ENCODE measurements around the gene PWWP3B. TPM values are rescaled to one million over a fixed set of nuclear protein-coding genes. Genes with fewer than 3 reads are reported as not detected.
"Not testable (repeated sequence)": the region's sequence is repeated elsewhere in the genome, so short reads cannot be mapped to it uniquely, and the experiment has no call there.

The PWWP3B gene
- total RNA-seq, 4 donors from 2014 or later, result 11.4 to 20.2 (median 17.0) TPM

DNA sequence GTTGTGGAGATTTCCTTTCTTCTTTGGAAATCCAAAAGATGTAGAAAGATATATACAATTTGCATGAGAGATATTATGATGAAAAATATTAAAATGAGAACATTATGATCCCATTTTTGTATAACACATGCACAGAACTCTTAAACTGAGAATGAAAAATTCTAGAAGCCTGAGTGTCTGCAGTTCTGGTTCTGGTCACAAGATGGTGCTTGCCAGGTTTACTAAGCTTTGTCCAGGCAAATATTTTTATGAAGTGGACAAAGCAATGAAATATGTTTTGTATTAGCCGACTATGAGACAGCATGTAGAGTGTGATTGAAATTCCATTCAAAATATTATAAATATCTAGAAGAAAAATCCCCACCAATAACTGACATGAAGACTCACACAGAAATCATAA, 2.2 kb downstream of the PWWP3B start:
- no peak for TF ChIP-seq POLR2A (IDR thresholded peaks at IDR 0.05)
- TF ChIP-seq, protein P1, sequence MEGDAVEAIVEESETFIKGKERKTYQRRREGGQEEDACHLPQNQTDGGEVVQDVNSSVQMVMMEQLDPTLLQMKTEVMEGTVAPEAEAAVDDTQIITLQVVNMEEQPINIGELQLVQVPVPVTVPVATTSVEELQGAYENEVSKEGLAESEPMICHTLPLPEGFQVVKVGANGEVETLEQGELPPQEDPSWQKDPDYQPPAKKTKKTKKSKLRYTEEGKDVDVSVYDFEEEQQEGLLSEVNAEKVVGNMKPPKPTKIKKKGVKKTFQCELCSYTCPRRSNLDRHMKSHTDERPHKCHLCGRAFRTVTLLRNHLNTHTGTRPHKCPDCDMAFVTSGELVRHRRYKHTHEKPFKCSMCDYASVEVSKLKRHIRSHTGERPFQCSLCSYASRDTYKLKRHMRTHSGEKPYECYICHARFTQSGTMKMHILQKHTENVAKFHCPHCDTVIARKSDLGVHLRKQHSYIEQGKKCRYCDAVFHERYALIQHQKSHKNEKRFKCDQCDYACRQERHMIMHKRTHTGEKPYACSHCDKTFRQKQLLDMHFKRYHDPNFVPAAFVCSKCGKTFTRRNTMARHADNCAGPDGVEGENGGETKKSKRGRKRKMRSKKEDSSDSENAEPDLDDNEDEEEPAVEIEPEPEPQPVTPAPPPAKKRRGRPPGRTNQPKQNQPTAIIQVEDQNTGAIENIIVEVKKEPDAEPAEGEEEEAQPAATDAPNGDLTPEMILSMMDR (IDR thresholded peaks at IDR 0.05), result peak in 4 of 5 experiments; percentile 16 to 62 (median 34)
- DNase-seq (ENCODE audit: low spot score in 2 of 2), result peak in 1 of 2 donors; percentile 7
- Histone ChIP-seq H3K36me3 (no peaks in the 10 kb centered on the region), H3K27ac (no peak overlapping the region), H3K27me3 (peaks cover 0 to 25% of the 10 kb centered on the region in 2 donors), H3K4me1 (no peaks in the 10 kb centered on the region), H3K4me3 (no peak overlapping the region), H3K9me3 (no peaks in the 10 kb centered on the region)
- 15 to 22% methylated on average over 1 of the region's 1 CpG for WGBS, 2 donors

DNA sequence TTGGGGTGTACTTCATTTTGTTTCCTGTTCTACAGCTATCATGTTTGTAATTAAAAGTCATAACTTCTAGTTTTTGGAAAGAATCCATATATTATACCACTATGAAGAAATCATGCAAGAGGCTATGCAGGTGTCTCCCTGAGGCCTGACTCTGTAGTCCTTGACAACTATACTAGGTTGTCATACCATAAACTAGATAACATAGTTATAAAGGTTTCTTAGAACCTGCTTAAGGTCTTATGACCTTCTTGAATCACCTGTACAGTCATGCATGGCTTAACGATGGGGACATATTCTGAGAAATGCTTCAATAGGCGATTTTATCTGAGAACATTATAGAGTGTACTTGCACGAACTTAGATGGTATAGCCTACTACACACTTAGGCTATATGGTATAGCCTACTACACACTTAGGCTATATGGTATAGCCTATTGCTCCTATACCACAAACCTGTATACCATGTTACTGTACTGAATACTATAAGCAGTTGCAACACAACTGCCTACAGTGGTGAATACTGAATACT, 3.3 kb downstream of the PWWP3B start:
- WGBS, 2 donors, result 75 to 100% methylated on average over 2 to 3 of the region's 3 CpGs
- Histone ChIP-seq H3K4me3 (no peak overlapping the region), H3K4me1 (no peaks in the 10 kb centered on the region), H3K27me3 (peaks cover 0 to 28% of the 10 kb centered on the region in 2 donors), H3K27ac (no peak overlapping the region), H3K36me3 (no peaks in the 10 kb centered on the region), H3K9me3 (no peaks in the 10 kb centered on the region)
- no peak for DNase-seq (ENCODE audit: low spot score in 2 of 2)
- TF ChIP-seq EP300 (IDR thresholded peaks at IDR 0.05), result no peak
- no peak for TF ChIP-seq POLR2A (IDR thresholded peaks at IDR 0.05)
- TF ChIP-seq, protein P1 (IDR thresholded peaks at IDR 0.05), result no peak

DNA sequence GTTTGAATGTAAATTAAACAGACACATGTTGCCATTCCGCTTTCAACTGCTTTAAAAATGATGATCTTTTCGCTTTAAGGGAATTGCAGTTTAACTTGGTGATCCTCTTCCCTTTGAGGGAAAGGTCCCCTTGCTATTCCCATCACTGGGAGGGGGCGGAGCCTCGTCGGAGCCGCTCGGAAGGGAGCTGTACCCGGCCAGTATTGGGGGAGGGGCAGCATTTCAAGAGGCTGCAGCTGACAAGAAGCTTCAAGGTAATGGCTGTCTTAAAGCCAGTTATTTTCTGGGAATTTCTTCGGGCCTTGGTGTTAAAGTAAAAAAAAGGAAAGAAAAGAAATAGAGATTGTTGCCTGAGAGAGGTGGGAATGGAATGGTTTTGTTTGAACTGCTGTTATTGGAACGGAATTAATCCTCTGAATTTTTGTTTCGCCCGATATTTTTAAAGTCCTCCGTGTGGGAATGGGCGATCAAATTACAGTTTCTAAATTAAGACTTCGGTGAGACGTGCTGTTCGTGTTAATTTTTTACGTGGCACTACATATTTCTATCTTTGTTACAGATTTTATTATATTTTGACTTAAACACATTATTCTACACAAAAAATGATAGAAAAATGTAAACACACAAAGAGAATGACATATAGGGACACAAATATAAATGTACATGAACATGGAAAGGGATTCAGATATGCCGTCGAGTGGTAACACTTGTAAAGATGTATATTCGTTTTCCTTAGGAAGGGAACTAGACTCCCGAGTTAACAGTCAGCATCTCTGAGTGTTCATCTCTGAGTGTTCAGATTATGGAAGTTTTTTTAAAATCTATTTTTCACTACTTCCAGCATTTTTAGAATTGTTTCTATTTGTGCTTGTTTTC, 9.2 kb downstream of the PWWP3B start:
- H3K27me3 ChIP-seq, result peaks cover 0 to 21% of the 10 kb centered on the region in 2 donors
- no peaks in the 10 kb centered on the region for H3K4me1 ChIP-seq
- peak overlapping the region in 1 of 4 donors; percentile 26 for H3K4me3 ChIP-seq
- H3K9me3 ChIP-seq, result no peaks in the 10 kb centered on the region
- no peak for TF ChIP-seq POLR2A (IDR thresholded peaks at IDR 0.05)
- TF ChIP-seq EP300 (IDR thresholded peaks at IDR 0.05), result no peak
- TF ChIP-seq, protein P1 (IDR thresholded peaks at IDR 0.05), result no peak
- peak; percentile 8 to 13 for DNase-seq (ENCODE audit: low spot score in 2 of 2)
- no peak overlapping the region for H3K27ac ChIP-seq
- no peaks in the 10 kb centered on the region for H3K36me3 ChIP-seq
- WGBS, 2 donors, result 10 to 37% methylated on average over 22 of the region's 22 CpGs

DNA sequence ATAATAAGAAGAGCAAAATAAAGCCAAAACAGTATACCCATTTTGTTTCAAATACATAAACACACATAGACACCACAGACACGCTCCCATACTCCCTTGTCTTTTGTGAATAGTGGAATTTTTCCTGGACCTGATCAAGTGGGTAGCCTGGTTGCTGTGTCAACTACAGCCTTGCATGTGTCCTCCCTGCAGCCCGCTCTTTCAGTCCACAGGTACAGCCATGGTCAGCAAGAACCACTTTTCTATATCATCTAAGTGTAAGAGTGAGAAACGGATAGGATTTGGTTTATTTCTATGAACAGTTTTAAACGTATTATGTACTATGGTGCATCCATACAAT, 9.8 kb downstream of the PWWP3B start:
- no peak for DNase-seq (ENCODE audit: low spot score in 2 of 2)
- Histone ChIP-seq H3K36me3 (no peaks in the 10 kb centered on the region), H3K27ac (no peak overlapping the region), H3K27me3 (peaks cover 0 to 18% of the 10 kb centered on the region in 2 donors), H3K4me3 (no peak overlapping the region), H3K4me1 (no peaks in the 10 kb centered on the region), H3K9me3 (no peaks in the 10 kb centered on the region)
- TF ChIP-seq EP300 (IDR thresholded peaks at IDR 0.05), result no peak
- TF ChIP-seq, protein P1 (IDR thresholded peaks at IDR 0.05), result no peak
- no peak for TF ChIP-seq POLR2A (IDR thresholded peaks at IDR 0.05)
- 69 to 82% methylated on average over 4 of the region's 4 CpGs for WGBS, 2 donors

DNA sequence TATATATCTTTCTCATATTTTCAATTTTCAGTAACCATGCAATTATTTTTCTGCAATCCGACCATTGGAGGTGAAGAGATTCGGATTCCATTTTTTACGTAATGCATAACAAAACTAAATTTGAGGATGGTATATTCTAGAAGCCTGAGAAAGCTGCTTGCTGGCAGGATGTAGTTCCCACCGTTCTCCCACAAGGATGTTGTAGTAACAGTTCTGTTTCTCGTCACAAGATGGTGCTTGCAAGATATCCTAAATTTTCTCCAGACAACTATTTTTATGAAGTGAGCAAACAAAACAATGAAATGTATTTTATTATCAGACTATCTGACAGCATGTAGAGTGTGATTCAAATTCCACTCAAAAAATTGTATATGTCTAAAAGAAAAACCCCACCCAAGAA, 10.7 kb downstream of the PWWP3B start:
- TF ChIP-seq, protein P1 (IDR thresholded peaks at IDR 0.05), result no peak
- TF ChIP-seq POLR2A (IDR thresholded peaks at IDR 0.05) (no peak), EP300 (IDR thresholded peaks at IDR 0.05) (no peak)
- WGBS, 2 donors, result 68 to 78% methylated on average over 5 of the region's 5 CpGs
- H3K9me3 ChIP-seq, result no peaks in the 10 kb centered on the region
- no peak overlapping the region for H3K4me3 ChIP-seq
- H3K36me3 ChIP-seq, result no peaks in the 10 kb centered on the region
- no peaks in the 10 kb centered on the region for H3K4me1 ChIP-seq
- peaks cover 0 to 18% of the 10 kb centered on the region in 2 donors for H3K27me3 ChIP-seq
- no peak overlapping the region for H3K27ac ChIP-seq
- no peak for DNase-seq (ENCODE audit: low spot score in 2 of 2)

DNA sequence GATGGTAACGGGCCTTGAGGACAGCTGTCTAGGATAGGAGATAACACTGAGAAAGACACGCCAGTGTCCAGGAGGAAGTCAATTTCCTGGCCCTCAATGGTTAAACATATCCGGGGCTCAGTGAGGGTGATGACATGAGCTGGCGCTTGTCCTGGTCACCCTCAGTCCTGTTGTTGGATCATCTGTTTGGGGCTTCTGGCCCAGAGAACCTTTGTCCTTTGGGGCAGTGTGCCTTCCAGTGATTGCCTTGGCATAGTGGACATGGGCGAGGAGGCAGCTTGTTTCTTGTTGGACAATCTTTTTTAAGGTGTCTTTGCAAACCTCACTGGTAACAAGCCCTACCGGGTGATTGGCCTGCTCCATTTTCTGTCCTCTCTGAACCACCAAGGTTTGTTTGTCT, 15.6 kb downstream of the PWWP3B start:
- H3K4me1 ChIP-seq; H3K27me3 ChIP-seq; H3K36me3 ChIP-seq; H3K27ac ChIP-seq; H3K4me3 ChIP-seq; DNase-seq (ENCODE audit: low spot score in 2 of 2); H3K9me3 ChIP-seq: not testable (repeated sequence)
- 73 to 100% methylated on average over 3 to 6 of the region's 6 CpGs for WGBS, 2 donors

Measured in tibial nerve (tissue), 4 donors.